H1 (cell line): ENCODE measurements around the gene SH3D19. TPM values are rescaled to one million over a fixed set of nuclear protein-coding genes. Genes with fewer than 3 reads are reported as not detected.

Source experiments
- CTCF ChIA-PET: fragments of 300-600 bp; sonication (Branson Sonifier 250); formaldehyde crosslinking; loops from one replicate; lab custom pipeline; 2021; ENCODE audit not compliant: partially characterized antibody; lab: Charles Lee
- POLR2A ChIA-PET: fragments of 300-600 bp; sonication (Branson Sonifier 250); formaldehyde crosslinking; loops from one replicate; lab custom pipeline; 2021; ENCODE audit warnings: inconsistent platforms; ENCODE audit not compliant: partially characterized antibody; lab: Charles Lee
- DNase-seq, 2 experiments: peaks; one replicate each; pipeline versions ENCODE4 v3.0.0 to v3.0.0-alpha.2; 2010 to 2022; ENCODE audit warnings: low spot score in 2 of 2, low read depth in 1 of 2, mixed read lengths in 1 of 2
- FAIRE-seq: peaks from 2 replicates; lab custom pipeline; 2011; peaks lifted over from hg19 to GRCh38; lab: Jason Lieb, UNC
- H2AFZ ChIP-seq: 2 replicates; pipeline ENCODE4 v1.8.1; 2012; ENCODE audit warnings: low read length, inconsistent platforms
- H2AK5ac ChIP-seq: 2 replicates; pipeline ENCODE4 v1.6.1; 2013; ENCODE audit warnings: low read depth, low read length
- H2BK120ac ChIP-seq: replicated peaks from 2 replicates; pipeline ENCODE3; 2013; ENCODE audit warnings: low read depth, low read length, inconsistent platforms
- H2BK12ac ChIP-seq: 2 replicates; pipeline ENCODE4 v1.6.1; 2013; ENCODE audit warnings: low read depth, low read length
- H2BK15ac ChIP-seq: 2 replicates; pipeline ENCODE4 v1.6.1; 2013; ENCODE audit warnings: low read length
- H2BK20ac ChIP-seq: 2 replicates; pipeline ENCODE4 v1.6.1; 2013; ENCODE audit warnings: low read length
- H2BK5ac ChIP-seq: 2 replicates; pipeline ENCODE4 v1.6.1; 2013; ENCODE audit warnings: low read depth, low read length
- H3K14ac ChIP-seq: 2 replicates; pipeline ENCODE4 v1.6.1; 2013; ENCODE audit warnings: inconsistent platforms; ENCODE audit not compliant: insufficient read length
- H3K18ac ChIP-seq: 2 replicates; pipeline ENCODE4 v1.6.1; 2013; ENCODE audit warnings: low read length; ENCODE audit errors: extremely low read depth
- H3K23ac ChIP-seq: 2 replicates; pipeline ENCODE4 v1.6.1; 2013; ENCODE audit warnings: inconsistent platforms; ENCODE audit not compliant: insufficient read length
- H3K23me2 ChIP-seq: 2 replicates; pipeline ENCODE4 v1.6.1; 2013; ENCODE audit warnings: low read depth, low read length
- H3K27ac ChIP-seq: 2 replicates; pipeline ENCODE4 v1.6.1; 2011; ENCODE audit warnings: low read depth, low read length, inconsistent platforms
- H3K27me3 ChIP-seq, 4 experiments: replicated peaks in 1 of 4; 1 replicate in 1 of 4; 2 replicates in 3 of 4; pipeline versions ENCODE4 v1.6.1 to v1.8.1; 2011 to 2013; ENCODE audit warnings: low read length in 3 of 4, mild to moderate bottlenecking in 3 of 4, inconsistent platforms in 2 of 4, mixed read lengths in 2 of 4, moderate library complexity in 1 of 4; ENCODE audit not compliant: control insufficient read depth in 3 of 4, insufficient read depth in 3 of 4; ENCODE audit errors: extremely low read depth in 1 of 4
- H3K36me3 ChIP-seq, 4 experiments: 2 replicates each; pipeline versions ENCODE4 v1.6.1 to v1.8.1; 2011 to 2013; ENCODE audit warnings: mild to moderate bottlenecking in 4 of 4, low read length in 3 of 4, moderate library complexity in 2 of 4, control low read depth in 1 of 4, inconsistent platforms in 1 of 4; ENCODE audit not compliant: insufficient read depth in 4 of 4, control insufficient read depth in 2 of 4
- H3K4ac ChIP-seq: replicated peaks from 2 replicates; pipeline ENCODE3; 2013; ENCODE audit warnings: low read length, low read depth, mixed read lengths, inconsistent platforms; ENCODE audit not compliant: insufficient read length
- H3K4me1 ChIP-seq, 4 experiments: replicated peaks in 1 of 4; 1 replicate in 1 of 4; 2 replicates in 3 of 4; pipeline versions ENCODE4 v1.6.1 to v1.8.1; 2011 to 2013; ENCODE audit warnings: low read length in 3 of 4, inconsistent platforms in 2 of 4, mixed read lengths in 1 of 4; ENCODE audit not compliant: insufficient read depth in 4 of 4, control insufficient read depth in 3 of 4
- H3K4me2 ChIP-seq, 2 experiments: 2 replicates each; pipeline versions ENCODE4 v1.6.1 to v1.8.1; 2011 to 2013; ENCODE audit warnings: low read depth in 2 of 2, low read length in 2 of 2, control low read depth in 1 of 2, inconsistent platforms in 1 of 2, mild to moderate bottlenecking in 1 of 2; ENCODE audit not compliant: insufficient read depth in 1 of 2
- H3K4me3 ChIP-seq, 4 experiments: fragments of 200-600, 300-600 bp in 1 of 4; sonication (generic), shearing (Covaris generic), sonication (Bioruptor Twin) in 1 of 4; 2 replicates each; pipeline versions ENCODE4 v1.5.1 to v1.8.1; 2011 to 2016; ENCODE audit warnings: low read length in 4 of 4, low read depth in 3 of 4, control low read depth in 2 of 4, inconsistent platforms in 2 of 4, mild to moderate bottlenecking in 2 of 4, mixed read lengths in 1 of 4, moderate library complexity in 1 of 4; ENCODE audit not compliant: insufficient read depth in 2 of 4; ENCODE audit errors: extremely low read depth in 1 of 4
- H3K56ac ChIP-seq: replicated peaks from 2 replicates; pipeline ENCODE3; 2013; ENCODE audit warnings: low read depth, mild to moderate bottlenecking, mixed read lengths, low read length, inconsistent platforms; ENCODE audit not compliant: insufficient read length
- H3K79me1 ChIP-seq: 2 replicates; pipeline ENCODE4 v1.6.1; 2013; ENCODE audit warnings: low read depth, low read length, control low read depth
- H3K79me2 ChIP-seq, 2 experiments: 2 replicates each; pipeline versions ENCODE4 v1.6.1 to v1.8.1; 2012 to 2013; ENCODE audit warnings: low read length in 2 of 2, mild to moderate bottlenecking in 2 of 2, inconsistent platforms in 1 of 2; ENCODE audit not compliant: insufficient read depth in 2 of 2, control insufficient read depth in 1 of 2
- H3K9ac ChIP-seq, 4 experiments: replicated peaks in 1 of 4; 1 replicate in 1 of 4; 2 replicates in 3 of 4; pipeline versions ENCODE4 v1.6.1 to v1.8.1; 2011 to 2013; ENCODE audit warnings: low read depth in 3 of 4, low read length in 3 of 4, control low read depth in 2 of 4, mild to moderate bottlenecking in 2 of 4, moderate library complexity in 2 of 4, inconsistent platforms in 1 of 4; ENCODE audit errors: extremely low read depth in 1 of 4
- H3K9me3 ChIP-seq, 2 experiments: 2 replicates each; pipeline versions ENCODE4 v1.6.1 to v1.8.1; 2012 to 2013; ENCODE audit warnings: mild to moderate bottlenecking in 2 of 2, moderate library complexity in 2 of 2, control low read depth in 1 of 2, inconsistent platforms in 1 of 2, low read depth in 1 of 2, low read length in 1 of 2, mixed read lengths in 1 of 2; ENCODE audit not compliant: insufficient read depth in 2 of 2
- H4K20me1 ChIP-seq, 2 experiments: replicated peaks in 1 of 2; 2 replicates each; pipeline versions ENCODE3 to v1.8.1; 2011 to 2013; ENCODE audit warnings: inconsistent platforms in 2 of 2, low read length in 2 of 2, mild to moderate bottlenecking in 1 of 2; ENCODE audit not compliant: insufficient read depth in 2 of 2, control insufficient read depth in 1 of 2
- H4K5ac ChIP-seq: 2 replicates; pipeline ENCODE4 v1.6.1; 2013; ENCODE audit warnings: low read length, low read depth, mixed read lengths, inconsistent platforms; ENCODE audit not compliant: insufficient read length
- H4K8ac ChIP-seq: 2 replicates; pipeline ENCODE4 v1.8.0; 2013; ENCODE audit warnings: mild to moderate bottlenecking, moderate library complexity, low read length, inconsistent platforms; ENCODE audit not compliant: insufficient read depth; ENCODE audit errors: extremely low read depth
- H4K91ac ChIP-seq: replicated peaks from 2 replicates; pipeline ENCODE3; 2013; ENCODE audit warnings: low read length, mixed read lengths, inconsistent platforms; ENCODE audit not compliant: insufficient read length
- RAD21 ChIP-seq, 2 experiments: IDR thresholded peaks in 1 of 2; conservative IDR thresholded peaks in 1 of 2; 2 replicates each; pipeline ENCODE4 v1.6.1; 2011; ENCODE audit warnings: low read depth in 2 of 2, low read length in 2 of 2, improper control_type of control experiment in 1 of 2, inconsistent platforms in 1 of 2, mild to moderate bottlenecking in 1 of 2, moderate library complexity in 1 of 2
- TAF7 ChIP-seq: optimal IDR thresholded peaks from 2 replicates; pipeline ENCODE3; 2011; ENCODE audit warnings: low read depth, mild to moderate bottlenecking, inconsistent platforms, low read length, moderate library complexity, borderline replicate concordance
- WGBS, 2 experiments: shearing (Covaris generic) in 1 of 2; methylation state at CpG; one replicate each; pipeline versions ENCODE4 v1.1.6 to v1.1.7; 2013 to 2015; ENCODE audit warnings: low lambda C conversion rate in 2 of 2, mixed read lengths in 2 of 2, inconsistent platforms in 1 of 2, low coverage in 1 of 2, missing lambda C conversion rate in 1 of 2; ENCODE audit not compliant: insufficient replicate concordance in 2 of 2, insufficient coverage in 1 of 2, insufficient read length in 1 of 2; ENCODE audit errors: extremely low coverage in 1 of 2, missing lambda C conversion rate in 1 of 2; 5-methylcytosine and 5-hydroxymethylcytosine counted together
- polyA plus RNA-seq, 7 experiments: library from polyadenylated mRNA; depleted of rRNA in 3 of 7; stranded (reverse) in 5 of 7; unstranded in 2 of 7; fragments of >200 nt in 5 of 7; fragments of 200-250 nt in 2 of 7; gene quantifications; 1 replicate in 5 of 7; 2 replicates in 1 of 7; 4 replicates in 1 of 7; pipeline versions ENCODE4 v1.2.1 to v1.2.3, GENCODE V29; 2011 to 2013; ENCODE audit warnings: missing spikeins in 2 of 7, mixed read lengths in 2 of 7
- total RNA-seq: library from RNA; stranded (reverse); fragmentation: NEBNext Ultra II Directional; extraction: Animal tissue kit (Norgen Biotek cat#: 25700); gene quantifications from 2 replicates; pipeline ENCODE4 v1.2.1, GENCODE V29; 2021

Gene SH3D19
- total and polyA plus RNA-seq, 2 of the 8 experiments (the other 6 are each of a cell fraction or from before 2014, with no cell fraction given): 11.7 to 51.3 TPM

GRCh38 chr4:151238477-151238876 is 86.9 kb downstream of the SH3D19 start:
- no peak overlapping the region for H2AFZ ChIP-seq
- DNase-seq (no peak), FAIRE-seq (no peak)
- no peak overlapping the region for H2BK12ac ChIP-seq
- H2BK20ac ChIP-seq: no peak overlapping the region
- no peak overlapping the region for H4K5ac ChIP-seq
- no peak overlapping the region for H2BK5ac ChIP-seq
- H4K20me1 ChIP-seq: no peaks in the 10 kb centered on the region
- no peak overlapping the region for H3K14ac ChIP-seq
- TF ChIP-seq RAD21 (IDR thresholded peaks at IDR 0.05 in 1 of 2, conservative IDR thresholded peaks at IDR 0.05 in 1 of 2; ENCODE audit: low read depth in 2 of 2, low read length in 2 of 2): 0 out of 4 replicates have a peak, but pooled peaks of 1 of the 2 experiments have one; percentile 12
- TF ChIP-seq TAF7: no peak
- H3K9me3 ChIP-seq: 0 out of 4 replicates have a peak, but pooled peaks cover 0 to 3% of the 10 kb centered on the region in 2 experiments
- no peak overlapping the region for H3K56ac ChIP-seq
- peaks cover 2% of the 10 kb centered on the region; the same call in 1 of the 2 replicates for H3K79me1 ChIP-seq
- 63% methylated on average over 3 of the region's 3 CpGs; no CpG with 5 or more reads in 1 of the 2 experiments for WGBS, 2 experiments
- H3K36me3 ChIP-seq: no peaks in the 10 kb centered on the region
- H3K27ac ChIP-seq: no peak overlapping the region
- no peak overlapping the region for H4K8ac ChIP-seq
- H3K18ac ChIP-seq: no peak overlapping the region
- H3K23ac ChIP-seq: no peak overlapping the region
- H4K91ac ChIP-seq: no peak overlapping the region
- H2BK15ac ChIP-seq: no peak overlapping the region
- H3K79me2 ChIP-seq: peaks cover 0 to 43% of the 10 kb centered on the region in 2 experiments; a peak in 2 of 4 replicates
- no peak overlapping the region for H2AK5ac ChIP-seq
- no peak overlapping the region for H3K4me2 ChIP-seq
- H3K23me2 ChIP-seq: no peaks in the 10 kb centered on the region
- no peak overlapping the region for H3K9ac ChIP-seq
- POLR2A ChIA-PET: no interaction called here
- CTCF ChIA-PET: no interaction called here
- peaks cover 0 to 3% (median 0%) of the 10 kb centered on the region in 4 experiments; a peak in 2 of 7 replicates for H3K4me1 ChIP-seq
- no peak overlapping the region for H3K4ac ChIP-seq
- H3K27me3 ChIP-seq: no peaks in the 10 kb centered on the region
- H3K4me3 ChIP-seq: no peak overlapping the region
- H2BK120ac ChIP-seq: no peak overlapping the region
